Lower leg skin (tissue), 4 donors: ENCODE data around the gene RNF4. TPM values are rescaled to one million over a fixed set of nuclear protein-coding genes. Genes with fewer than 3 reads are reported as not detected.

Experiments
- DNase-seq, 2 donors: peaks; one replicate each; pipeline ENCODE4 v3.0.0-alpha.2; 2019; ENCODE audit warnings: low spot score in 2 of 2
- H3K4me3 ChIP-seq: fragments of 200-600 bp; sonication (generic); 2 replicates; pipeline ENCODE4 v1.5.1; 2017; ENCODE audit warnings: mild to moderate bottlenecking, low read depth; ENCODE audit not compliant: poor library complexity, severe bottlenecking
- CTCF ChIP-seq, 3 donors: fragments of 450-650 bp; IDR thresholded peaks; one replicate each; pipeline ENCODE4 v1.5.1; 2016; ENCODE audit warnings: antibody characterized with exemption in 3 of 3, mild to moderate bottlenecking in 3 of 3, moderate library complexity in 2 of 3
- POLR2A ChIP-seq, 2 donors: fragments of 450-650 bp; IDR thresholded peaks; one replicate each; pipeline ENCODE4 v1.6.1; 2016 to 2017; ENCODE audit warnings: antibody characterized with exemption in 2 of 2, mild to moderate bottlenecking in 1 of 2, moderate library complexity in 1 of 2
- WGBS, 2 donors: methylation state at CpG; one replicate each; pipeline ENCODE4 v1.1.5; 2018; 5-methylcytosine and 5-hydroxymethylcytosine counted together
- intact Hi-C: fragments of 100-400 bp; cut with DNase I; formaldehyde crosslinking; loops from one replicate; pipeline ENCODE4 v1.15.0; 2023; ENCODE audit warnings: low total_unique reads
- total RNA-seq, 4 donors: library from RNA; depleted of rRNA; stranded (reverse); fragments of >200 nt; gene quantifications; one replicate each; pipeline ENCODE4 v1.1.0, GENCODE V29; 2016

RNF4 gene
- total RNA-seq, 4 donors from 2014 or later: 30.4 to 44.0 (median 37.9) TPM

DNA sequence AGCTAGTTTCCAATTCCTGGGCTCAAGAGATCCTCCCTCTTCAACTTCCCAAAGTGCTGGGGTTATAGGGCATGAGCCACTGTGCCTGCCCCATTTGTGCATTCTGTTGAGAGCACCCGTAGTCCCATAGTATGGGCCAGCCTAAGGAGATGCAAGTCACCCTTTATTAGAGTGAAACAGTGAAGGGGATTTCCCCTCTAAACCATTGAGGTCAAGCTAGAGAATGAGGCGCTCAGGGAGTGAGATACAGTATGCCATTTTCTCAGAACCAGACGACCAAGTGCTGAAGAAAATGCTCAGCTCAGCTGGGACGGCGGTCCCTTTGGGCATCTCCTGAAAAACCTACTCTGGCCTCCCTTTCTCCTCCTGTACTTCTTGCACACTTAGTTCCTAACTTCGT, 18.7 kb downstream of the RNF4 start:
- WGBS, 2 donors: 80 to 86% methylated on average over 6 of the region's 6 CpGs
- no peak overlapping the region for H3K4me3 ChIP-seq
- DNase-seq: no peak
- TF ChIP-seq POLR2A (IDR thresholded peaks at IDR 0.05): no peak
- no peak for TF ChIP-seq CTCF (IDR thresholded peaks at IDR 0.05)
- intact Hi-C loops: no loop called here

DNA sequence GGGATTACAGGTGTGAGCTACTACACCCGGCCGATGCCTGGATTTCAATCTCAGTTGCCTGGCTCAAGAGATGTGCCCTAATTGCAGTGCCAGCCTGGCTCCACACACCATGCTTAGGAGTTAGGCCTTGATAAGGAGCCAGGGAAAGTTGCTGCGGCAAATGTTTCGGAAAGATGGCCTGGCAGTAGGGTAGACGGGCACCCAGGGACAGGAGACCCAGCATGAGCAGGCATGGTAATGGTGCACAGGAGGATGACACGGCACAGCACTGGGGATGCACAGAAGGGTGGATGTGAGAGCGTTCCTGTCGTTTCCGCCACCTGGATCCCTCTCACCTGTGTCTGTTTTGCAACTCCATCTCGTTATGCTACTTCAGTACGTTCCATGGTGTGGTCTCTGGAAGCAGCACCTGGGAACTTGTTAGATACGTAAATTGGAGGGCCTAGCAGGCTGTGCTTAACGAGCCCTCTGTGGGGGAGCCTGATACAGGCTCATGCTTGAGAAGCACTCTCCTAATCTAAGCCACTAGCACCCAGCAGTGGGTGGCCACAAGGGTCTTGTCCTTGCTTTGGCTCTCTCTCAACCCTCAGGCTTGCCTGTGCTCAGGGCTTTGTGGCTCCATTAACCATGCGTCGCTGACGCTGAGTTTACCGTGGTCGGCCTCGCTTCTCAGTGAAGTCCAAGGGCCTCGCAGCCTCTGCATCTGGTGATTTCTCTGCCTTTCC, 20.3 kb downstream of the RNF4 start:
- TF ChIP-seq CTCF (IDR thresholded peaks at IDR 0.05) (no peak), POLR2A (IDR thresholded peaks at IDR 0.05) (no peak)
- H3K4me3 ChIP-seq: no peak overlapping the region
- WGBS, 2 donors: 93 to 94% methylated on average over 20 of the region's 20 CpGs
- intact Hi-C loops: no loop called here
- no peak for DNase-seq

DNA sequence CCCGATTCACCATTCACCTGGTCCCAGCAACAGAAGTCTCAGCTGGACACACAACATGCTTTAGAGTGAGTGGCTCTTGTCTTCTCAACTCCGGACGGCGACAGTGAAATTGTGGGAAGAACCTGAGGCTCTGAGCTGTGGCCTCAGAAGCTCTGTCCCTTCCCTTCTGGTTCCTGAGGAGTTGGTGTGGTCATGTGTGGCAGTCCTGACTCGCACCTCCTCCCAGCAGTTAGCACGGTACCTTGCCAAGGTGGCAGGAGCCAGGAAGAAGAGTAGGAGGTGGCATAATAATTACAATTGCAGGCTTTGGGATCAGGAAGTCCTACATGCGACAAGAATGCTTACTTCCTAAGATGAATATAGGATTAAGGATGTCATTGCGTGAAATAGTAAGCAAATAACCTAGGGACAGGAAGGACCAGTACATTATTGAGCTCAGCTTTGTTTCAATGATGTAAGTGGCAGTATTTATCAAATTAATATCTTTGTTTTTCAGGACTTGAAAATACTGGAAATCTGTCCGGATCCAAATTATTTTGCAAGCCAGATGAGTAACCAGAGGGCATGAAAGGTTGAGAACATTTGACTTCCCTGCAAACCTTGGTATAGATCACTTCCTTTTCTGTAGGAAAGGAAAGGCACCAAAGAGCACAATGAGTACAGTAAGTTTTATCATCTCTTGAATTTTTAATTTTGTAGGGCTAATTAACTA, 21.1 kb downstream of the RNF4 start:
- intact Hi-C loops: no loop called here
- DNase-seq: no peak
- H3K4me3 ChIP-seq: no peak overlapping the region
- no peak for TF ChIP-seq CTCF (IDR thresholded peaks at IDR 0.05)
- TF ChIP-seq POLR2A (IDR thresholded peaks at IDR 0.05): no peak
- 72 to 82% methylated on average over 9 of the region's 9 CpGs for WGBS, 2 donors

DNA sequence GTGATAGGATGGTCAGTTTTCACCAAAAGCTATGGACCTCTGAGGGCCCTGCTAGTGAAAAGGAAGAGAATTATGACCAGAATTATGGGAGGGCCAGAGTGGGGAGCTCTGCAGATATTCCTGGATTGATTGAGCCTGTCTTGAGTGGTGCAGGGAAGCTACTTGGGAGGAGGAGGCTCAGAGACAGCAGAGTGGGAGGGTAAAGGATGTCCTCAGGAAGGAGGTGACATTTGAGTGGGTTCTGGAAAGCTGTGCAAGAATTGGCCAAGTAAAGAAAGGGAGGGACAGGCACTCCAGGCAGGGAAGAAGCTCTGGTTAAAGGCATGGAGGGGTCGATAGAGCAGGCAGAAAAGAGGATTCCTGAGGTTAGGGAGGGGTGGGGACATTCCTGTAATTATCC, 24.1 kb downstream of the RNF4 start:
- intact Hi-C loops: no loop called here
- no peak for TF ChIP-seq CTCF (IDR thresholded peaks at IDR 0.05)
- no peak for TF ChIP-seq POLR2A (IDR thresholded peaks at IDR 0.05)
- 64 to 79% methylated on average over 1 of the region's 1 CpG for WGBS, 2 donors
- H3K4me3 ChIP-seq: no peak overlapping the region
- DNase-seq: no peak

DNA sequence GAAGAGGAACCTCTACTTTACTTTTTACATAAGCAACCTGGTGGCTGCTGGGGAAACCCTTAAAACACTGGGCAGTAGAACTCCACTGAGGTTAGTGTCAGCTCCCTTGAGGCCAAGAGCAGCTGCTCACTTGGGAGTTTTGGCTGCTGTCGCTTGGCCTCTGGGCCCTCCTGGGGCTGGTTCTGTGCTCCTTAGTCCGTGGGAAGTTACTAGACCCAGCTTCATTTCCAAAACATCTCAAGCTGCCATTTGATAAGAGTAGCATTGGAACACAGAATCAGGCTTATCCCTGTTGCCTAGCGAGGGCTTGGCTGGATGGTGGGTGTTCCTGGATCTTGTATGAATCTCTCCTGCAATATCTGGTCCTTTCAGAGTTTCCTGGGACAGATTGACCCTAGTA, 26.1 kb downstream of the RNF4 start:
- intact Hi-C loops: no loop called here
- 84 to 97% methylated on average over 3 of the region's 3 CpGs for WGBS, 2 donors
- no peak for DNase-seq
- H3K4me3 ChIP-seq: no peak overlapping the region
- no peak for TF ChIP-seq POLR2A (IDR thresholded peaks at IDR 0.05)
- TF ChIP-seq CTCF (IDR thresholded peaks at IDR 0.05): no peak
